DMS153 treated with DMSO at 0.1 percent for 48 hours (cell line): ENCODE results near the gene DEK.
"Not testable (repeated sequence)": the region's sequence is repeated elsewhere in the genome, so short reads cannot be mapped to it uniquely, and the experiment has no call there.

ENCODE experiments used
- DNase-seq: peaks from one replicate; lab custom pipeline; 2025; ENCODE audit not compliant: unreplicated experiment; lab: John Stamatoyannopoulos, UW

The DEK gene

GRCh38 chr6:18264219-18264922 is at the start of gene DEK:
DEK (minus strand) TSS chr6:18264530; CDS start chr6:18263987, 543 bp downstream.
- DNase-seq, result peak; percentile 72

- no peak for DNase-seq
Measured at GRCh38 chr6:18312368-18312767, 48.0 kb upstream of the DEK start.

- not testable (repeated sequence) for DNase-seq
Measured at GRCh38 chr6:18310010-18310409, 45.7 kb upstream of the DEK start.

- DNase-seq, result no peak
Measured at GRCh38 chr6:18309046-18309445, 44.7 kb upstream of the DEK start.

GRCh38 chr6:18308070-18308735 is 43.9 kb upstream of the DEK start:
- no peak for DNase-seq

GRCh38 chr6:18306977-18307376 is 42.6 kb upstream of the DEK start:
- DNase-seq, result no peak

GRCh38 chr6:18302561-18303439 is 38.5 kb upstream of the DEK start:
- no peak for DNase-seq

GRCh38 chr6:18293076-18293904 is 29.0 kb upstream of the DEK start:
- no peak for DNase-seq

- no peak for DNase-seq
Measured at GRCh38 chr6:18289283-18289682, 25.0 kb upstream of the DEK start.

- no peak for DNase-seq
Measured at GRCh38 chr6:18284261-18284660, 19.9 kb upstream of the DEK start.

- no peak for DNase-seq
Measured at GRCh38 chr6:18281564-18281963, 17.2 kb upstream of the DEK start.

GRCh38 chr6:18280084-18280483 is 15.8 kb upstream of the DEK start:
- DNase-seq, result peak; percentile 38

- no peak for DNase-seq
Measured at GRCh38 chr6:18279422-18279821, 15.1 kb upstream of the DEK start.

GRCh38 chr6:18277237-18278006 is 13.1 kb upstream of the DEK start:
- DNase-seq, result no peak

GRCh38 chr6:18276610-18277236 is 12.4 kb upstream of the DEK start:
- DNase-seq, result no peak

GRCh38 chr6:18270216-18270615 is 5.9 kb upstream of the DEK start:
- DNase-seq, result no peak

GRCh38 chr6:18269717-18270116 is 5.4 kb upstream of the DEK start:
- DNase-seq, result no peak

- DNase-seq, result no peak
Measured at GRCh38 chr6:18269253-18269652, 4.9 kb upstream of the DEK start.

- DNase-seq, result no peak
Measured at GRCh38 chr6:18268066-18268465, 3.7 kb upstream of the DEK start.

- no peak for DNase-seq
Measured at GRCh38 chr6:18266523-18266912, 2.2 kb upstream of the DEK start.
